Fibroblast of the conjunctiva (primary cell): ENCODE measurements around the gene B4GALT5.

ENCODE experiments used
- DNase-seq: peaks from one replicate; pipeline ENCODE4 v3.0.0-alpha.2; 2010; ENCODE audit warnings: low read depth

Gene B4GALT5

GRCh38 chr20:49657118-49657901 lies 56.4 kb downstream of the B4GALT5 start:
- DNase-seq, result peak; percentile 28

DNA sequence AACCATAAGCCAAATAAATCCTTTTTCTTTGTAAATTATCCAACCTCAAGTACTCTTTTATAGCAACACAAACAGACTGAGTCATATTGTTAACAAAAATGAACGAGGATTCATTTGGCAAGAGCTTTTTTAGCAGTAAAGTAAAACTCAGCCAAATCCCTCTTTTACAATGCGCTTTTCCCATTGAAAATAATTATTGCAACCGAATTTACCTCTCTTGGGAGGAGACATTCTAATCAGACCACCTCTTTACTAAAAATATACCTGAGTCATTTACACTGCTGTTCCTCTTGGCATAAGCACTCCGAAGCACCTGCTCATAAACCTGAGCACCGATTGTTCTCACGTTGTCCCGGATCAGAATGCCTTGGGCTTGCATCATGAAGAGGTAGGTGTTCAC lies 57.4 kb downstream of the B4GALT5 start:
- DNase-seq, result no peak

- no peak for DNase-seq
Measured at GRCh38 chr20:49653925-49654434, 59.7 kb downstream of the B4GALT5 start.

DNA sequence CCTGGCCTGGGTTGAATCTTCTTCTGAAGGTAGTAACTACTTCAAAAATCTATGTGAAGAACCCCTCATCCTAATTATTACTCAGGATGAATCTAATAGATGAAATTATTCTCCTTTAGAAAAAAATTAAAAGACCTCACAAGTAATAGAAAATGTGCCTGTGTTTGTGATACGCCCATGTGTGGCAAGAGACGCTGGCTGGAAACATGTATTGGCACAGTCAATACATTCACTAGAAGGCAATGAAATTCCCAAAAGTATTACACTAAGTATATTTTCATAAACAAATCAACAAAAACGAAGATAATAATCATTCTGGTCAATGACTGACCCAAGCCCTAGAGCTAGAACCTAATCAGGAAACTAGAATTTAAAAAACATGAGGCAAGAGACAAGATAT lies 64.0 kb downstream of the B4GALT5 start:
- DNase-seq, result no peak

DNA sequence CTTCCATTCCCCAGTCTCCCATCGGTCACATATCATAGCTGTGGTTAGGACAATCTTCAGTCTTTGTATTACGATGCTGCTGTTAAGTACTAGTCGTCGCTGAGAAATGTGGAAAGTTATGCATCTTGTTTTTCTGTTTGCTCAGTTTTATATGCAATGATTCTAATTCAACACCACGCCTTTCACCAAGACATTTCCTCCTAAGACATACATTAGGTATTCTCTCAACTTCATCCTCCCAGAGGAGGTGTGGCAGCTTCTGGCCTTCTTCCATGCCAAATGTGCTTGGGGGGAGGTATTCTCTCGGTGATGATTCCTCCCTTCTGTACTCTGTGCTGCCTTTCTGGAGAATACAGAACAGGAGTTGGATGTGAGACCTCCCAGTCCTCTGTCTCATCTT lies 66.1 kb downstream of the B4GALT5 start:
- DNase-seq, result no peak

- no peak for DNase-seq
Measured at GRCh38 chr20:49646528-49646927, 67.2 kb downstream of the B4GALT5 start.

GRCh38 chr20:49646126-49646525 lies 67.6 kb downstream of the B4GALT5 start:
- no peak for DNase-seq

- DNase-seq, result no peak
Measured at GRCh38 chr20:49644980-49645565, 68.6 kb downstream of the B4GALT5 start.

DNA sequence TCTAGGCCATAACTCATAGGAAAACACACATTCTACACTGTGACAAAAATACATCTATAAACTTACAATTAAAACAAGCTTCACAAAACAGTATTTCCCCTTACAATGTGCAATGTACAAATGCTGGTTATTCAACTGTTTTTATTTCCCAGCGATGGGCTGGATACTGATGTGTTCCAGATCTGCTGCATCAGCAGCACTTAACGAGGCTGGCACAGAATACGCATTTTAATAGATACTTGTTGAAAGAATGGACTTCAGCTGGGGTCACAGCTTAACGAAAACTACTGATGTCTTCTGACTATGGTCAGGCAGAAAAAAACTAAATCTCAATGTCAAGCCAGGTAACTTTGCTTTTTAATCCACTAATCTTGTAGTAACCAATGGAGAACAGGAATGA lies 70.9 kb downstream of the B4GALT5 start:
- no peak for DNase-seq

- DNase-seq, result no peak
Measured at GRCh38 chr20:49641683-49642656, 71.7 kb downstream of the B4GALT5 start.

GRCh38 chr20:49637046-49637637 lies 76.5 kb downstream of the B4GALT5 start:
- no peak for DNase-seq

- no peak for DNase-seq
Measured at GRCh38 chr20:49636447-49636846, 77.2 kb downstream of the B4GALT5 start.

DNA sequence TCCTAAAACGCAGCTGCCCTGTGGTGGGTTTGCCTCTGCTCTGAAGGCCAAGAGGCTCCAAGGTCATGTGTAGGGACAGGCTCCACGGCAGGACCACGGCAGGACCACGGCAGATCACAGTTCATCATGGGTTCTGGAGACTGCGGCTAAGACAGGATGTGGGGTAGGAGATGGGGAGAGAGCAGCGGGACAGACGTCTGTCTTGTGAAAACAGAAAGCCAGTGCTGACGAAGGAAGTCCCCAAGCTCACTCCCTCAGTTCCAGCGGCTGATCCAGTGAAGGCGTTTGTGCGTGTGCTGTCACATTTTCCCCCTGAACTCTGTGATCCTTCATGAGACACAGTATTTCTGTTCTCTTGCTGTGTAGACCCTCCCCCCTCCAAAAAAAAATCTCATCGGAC lies 77.8 kb downstream of the B4GALT5 start:
- no peak for DNase-seq

DNA sequence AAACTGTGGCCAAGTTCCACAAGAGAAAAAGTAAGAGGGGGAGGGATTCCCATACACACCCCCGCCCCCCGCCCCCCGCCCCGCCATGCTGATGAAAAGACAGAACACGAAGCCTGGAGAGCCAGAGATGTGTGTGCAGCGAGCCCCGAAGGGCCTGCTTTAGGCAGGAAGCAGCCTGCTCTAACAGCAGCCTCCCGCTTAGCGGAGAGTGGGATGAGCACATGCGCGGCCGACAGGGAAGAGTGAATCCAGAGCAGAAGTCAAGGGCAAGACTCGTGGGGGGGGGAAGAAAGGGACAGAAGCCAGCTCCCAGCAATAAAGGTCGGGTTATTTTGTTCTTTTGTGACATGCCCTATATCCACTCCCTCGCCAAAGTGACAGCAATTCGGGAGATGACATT lies 78.5 kb downstream of the B4GALT5 start:
- no peak for DNase-seq

GRCh38 chr20:49634116-49634515 lies 79.6 kb downstream of the B4GALT5 start:
- DNase-seq, result no peak

DNA sequence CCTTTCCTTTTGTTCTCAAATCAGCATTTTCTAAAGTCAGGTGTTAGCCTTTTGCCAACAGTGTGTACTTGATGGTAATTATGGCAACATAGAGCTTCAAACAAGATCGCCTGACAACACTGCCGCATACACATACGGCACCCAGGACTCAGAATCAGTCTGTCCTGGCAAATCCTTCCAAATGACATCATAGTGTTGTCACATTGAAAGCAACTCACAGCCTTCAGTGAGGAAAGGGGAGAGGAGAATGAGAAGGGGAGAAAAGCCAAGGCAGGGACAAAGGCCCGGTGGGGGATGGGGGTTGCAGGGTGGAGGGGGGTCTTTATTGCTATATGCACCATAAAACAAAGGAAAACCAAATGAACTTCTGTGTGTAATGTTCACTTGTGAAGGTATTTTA lies 80.0 kb downstream of the B4GALT5 start:
- no peak for DNase-seq

- no peak for DNase-seq
Measured at GRCh38 chr20:49633023-49633422, 80.7 kb downstream of the B4GALT5 start.

DNA sequence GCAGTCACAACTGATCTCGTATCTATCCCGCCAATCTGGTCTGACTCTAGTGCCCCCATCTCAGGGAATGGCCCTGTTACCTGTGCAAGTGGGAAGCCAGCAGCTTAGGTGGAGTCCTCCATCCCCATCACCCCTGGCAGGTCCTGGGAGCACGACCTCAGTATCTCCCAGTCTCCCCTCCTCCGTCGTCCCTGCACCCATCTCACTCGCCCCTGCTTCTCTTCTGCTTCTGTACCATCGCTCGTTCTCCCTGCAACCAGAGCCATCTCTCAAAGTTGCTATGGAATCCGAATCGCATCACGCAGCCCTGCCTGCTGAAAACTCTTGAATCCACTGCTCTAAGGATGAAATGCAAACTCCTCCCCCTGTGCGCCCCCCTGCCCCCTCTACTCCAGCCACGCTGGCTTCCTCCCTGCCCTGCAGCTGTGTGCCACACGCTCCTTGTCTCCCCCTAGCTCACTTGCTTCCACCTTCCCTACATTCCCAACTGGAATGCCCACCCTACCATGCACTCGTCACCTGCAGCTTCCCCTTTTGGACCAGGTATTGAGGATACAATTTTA lies 81.7 kb downstream of the B4GALT5 start:
- DNase-seq, result no peak

DNA sequence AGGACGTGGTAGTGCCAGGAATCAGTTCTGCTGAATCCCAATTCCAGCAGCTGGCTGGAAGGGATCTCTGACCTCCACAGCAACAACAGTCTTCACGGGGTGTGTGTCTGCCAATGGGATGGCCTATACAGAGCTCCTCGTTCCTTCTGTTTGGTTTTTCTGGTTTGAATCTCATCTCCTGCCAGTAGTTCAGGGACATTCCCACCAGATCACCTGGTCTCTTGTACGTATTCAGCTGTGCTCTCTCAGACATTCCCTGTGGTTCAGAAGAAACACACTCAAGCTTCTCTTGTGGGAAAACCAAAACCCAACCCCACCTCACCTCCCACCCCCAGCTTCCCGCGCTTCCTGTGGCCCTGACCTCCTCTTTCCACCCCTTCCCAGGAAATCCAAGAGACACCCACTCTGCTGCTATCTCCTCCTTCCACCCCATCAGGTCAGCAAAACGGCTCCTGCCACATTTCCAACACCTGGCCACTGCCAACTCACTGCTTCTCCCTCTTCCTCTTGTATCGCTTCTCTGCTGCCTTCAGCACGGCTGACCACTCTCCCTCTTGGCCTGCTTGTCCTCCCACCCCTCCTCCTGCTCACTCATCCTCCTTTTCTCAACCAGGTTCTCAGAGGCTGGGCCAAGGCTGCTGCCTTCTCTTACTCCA lies 82.5 kb downstream of the B4GALT5 start:
- no peak for DNase-seq

DNA sequence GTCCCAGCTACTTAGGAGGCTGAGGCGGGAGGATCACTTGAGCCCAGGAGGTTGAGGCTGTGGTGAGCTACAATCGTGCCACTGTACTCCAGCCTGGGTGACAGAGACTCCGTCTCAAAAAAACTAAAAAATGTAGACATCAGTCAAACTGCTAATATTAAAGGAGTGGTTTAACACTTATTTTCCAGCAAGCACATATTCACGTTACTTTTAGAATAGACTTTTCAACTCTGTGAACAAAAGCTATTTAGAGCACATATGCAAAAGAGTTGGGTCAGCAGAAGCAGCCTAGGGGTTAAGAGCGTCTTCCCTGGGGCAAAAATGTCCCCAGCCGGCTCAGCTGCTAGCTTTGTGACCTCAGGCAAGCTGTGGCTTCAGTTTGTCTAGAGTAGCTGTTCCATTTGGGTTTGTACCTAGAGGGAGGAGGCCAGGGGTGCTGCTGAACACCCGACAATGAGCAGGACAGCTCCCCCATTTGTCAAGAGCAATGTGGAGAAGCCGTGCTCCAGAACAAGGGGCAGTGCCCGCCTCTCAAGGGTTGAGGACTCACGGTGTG lies 83.2 kb downstream of the B4GALT5 start:
- no peak for DNase-seq

DNA sequence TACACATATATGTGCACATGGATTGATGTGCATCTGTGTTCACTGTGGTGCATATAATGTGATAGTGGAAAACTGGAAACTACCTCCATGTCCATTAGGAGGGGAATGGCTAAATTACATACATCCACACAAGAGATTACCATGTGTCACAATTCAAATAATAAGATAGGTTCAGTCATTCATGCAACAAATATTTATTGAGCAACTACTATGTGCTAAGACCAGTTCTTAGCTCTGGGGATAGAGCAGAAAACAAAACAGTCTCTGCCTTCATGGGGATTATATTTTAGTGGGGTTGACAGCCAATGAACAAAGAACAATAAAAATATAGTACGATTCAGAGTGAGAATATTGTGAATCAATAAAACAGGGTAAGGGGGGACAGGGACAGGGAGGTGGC lies 84.1 kb downstream of the B4GALT5 start:
- DNase-seq, result no peak
